Endothelial cell (in vitro differentiated cells): Measurements from ENCODE around the gene BANK1. TPM values are rescaled to one million over a fixed set of nuclear protein-coding genes. Genes with fewer than 3 reads are reported as not detected.

Source experiments
- DNase-seq: peaks from one replicate; pipeline ENCODE4 v3.0.0; 2021; ENCODE audit warnings: low spot score
- H3K27ac Mint-ChIP-seq: one replicate; pipeline ENCODE4 v1.8.0; 2021; ENCODE audit warnings: mixed read lengths, inconsistent platforms; ENCODE audit not compliant: unreplicated experiment
- H3K27me3 Mint-ChIP-seq: one replicate; pipeline ENCODE4 v1.8.0; 2021; ENCODE audit warnings: mild to moderate bottlenecking, moderate library complexity, mixed read lengths, inconsistent platforms; ENCODE audit not compliant: unreplicated experiment
- H3K36me3 Mint-ChIP-seq: one replicate; pipeline ENCODE4 v1.8.0; 2021; ENCODE audit warnings: mild to moderate bottlenecking, low read depth, mixed read lengths, inconsistent platforms; ENCODE audit not compliant: unreplicated experiment
- H3K4me1 Mint-ChIP-seq: one replicate; pipeline ENCODE4 v1.8.0; 2021; ENCODE audit warnings: mild to moderate bottlenecking, mixed read lengths, inconsistent platforms; ENCODE audit not compliant: unreplicated experiment
- H3K4me3 Mint-ChIP-seq: one replicate; pipeline ENCODE4 v1.8.0; 2021; ENCODE audit warnings: mild to moderate bottlenecking, mixed read lengths, inconsistent platforms; ENCODE audit not compliant: unreplicated experiment
- H3K9me3 Mint-ChIP-seq: one replicate; pipeline ENCODE4 v1.8.0; 2021; ENCODE audit warnings: mixed read lengths, inconsistent platforms; ENCODE audit not compliant: unreplicated experiment
- total RNA-seq: library from RNA; stranded (reverse); fragmentation: NEBNext Ultra II Directional; extraction: Animal tissue kit (Norgen Biotek cat#: 25700); gene quantifications from one replicate; pipeline ENCODE4 v1.2.1, GENCODE V29; 2021; ENCODE audit not compliant: unreplicated experiment
- TF ChIP-seq, protein P1 (sequence below): fragments of 200-600 bp; sonication (generic); IDR thresholded peaks from one replicate; pipeline ENCODE4 v1.5.0; 2021; ENCODE audit warnings: antibody characterized with exemption; ENCODE audit not compliant: unreplicated experiment

Gene BANK1
- total RNA-seq, 1 donor from 2014 or later, result 3.7 TPM

DNA sequence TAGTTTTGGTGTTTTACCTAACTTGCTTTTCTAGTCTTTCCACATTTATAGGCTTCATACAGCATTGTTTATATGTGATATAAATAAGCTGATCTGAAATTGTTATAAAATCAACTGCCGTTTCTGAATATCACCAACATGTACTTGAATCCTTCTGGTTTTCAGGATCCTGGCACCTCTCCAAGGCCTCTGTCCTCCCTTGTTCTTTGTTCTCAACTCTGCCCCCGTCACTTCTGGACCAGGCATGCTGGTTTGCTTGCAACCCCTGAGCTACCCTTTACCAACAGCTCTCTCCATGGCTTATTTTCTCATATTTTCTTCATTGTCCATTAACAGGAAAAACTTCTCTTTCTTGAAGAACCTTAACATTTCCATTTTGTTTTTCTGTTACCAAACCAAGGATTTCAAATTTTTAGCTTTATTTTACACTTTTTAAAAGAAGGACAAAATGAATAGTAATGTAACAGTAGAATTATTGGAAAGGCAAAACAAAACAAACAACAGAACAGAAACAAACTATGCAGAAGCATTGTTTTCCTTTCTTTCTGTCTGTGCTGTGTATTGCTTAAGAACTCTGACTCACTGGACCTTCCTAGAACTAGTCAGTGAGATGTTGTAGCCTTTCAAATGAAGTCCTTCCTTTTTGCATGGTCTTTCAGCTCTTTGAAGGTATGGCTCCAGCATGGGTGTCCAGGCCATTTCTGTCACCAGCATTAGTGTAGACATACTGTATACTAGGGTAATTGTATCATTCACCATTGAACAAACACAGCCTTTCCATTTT is 44.8 kb downstream of the BANK1 start:
- no peaks in the 10 kb centered on the region for H3K36me3 Mint-ChIP-seq

DNA sequence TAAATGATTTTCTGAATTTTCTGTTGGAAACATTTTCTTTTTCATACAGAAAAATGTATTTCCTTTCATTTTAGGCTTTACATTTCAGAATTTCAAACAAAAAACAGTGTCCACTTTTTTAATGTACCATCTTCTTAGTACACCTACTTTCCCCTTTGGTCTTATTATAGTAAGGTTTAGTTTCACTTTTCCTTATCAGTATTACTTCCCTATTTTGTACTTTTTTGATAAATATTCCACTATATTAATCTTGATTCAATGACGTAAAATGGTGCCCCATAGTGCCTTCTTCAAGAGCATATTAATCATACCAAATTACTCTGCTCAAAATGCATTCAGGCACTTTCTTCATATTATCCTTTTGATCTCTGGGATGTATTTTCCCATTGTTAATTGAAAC is 52.5 kb downstream of the BANK1 start:
- peaks cover 2% of the 10 kb centered on the region for H3K27me3 Mint-ChIP-seq
- H3K36me3 Mint-ChIP-seq, result no peaks in the 10 kb centered on the region
- TF ChIP-seq, protein P1, sequence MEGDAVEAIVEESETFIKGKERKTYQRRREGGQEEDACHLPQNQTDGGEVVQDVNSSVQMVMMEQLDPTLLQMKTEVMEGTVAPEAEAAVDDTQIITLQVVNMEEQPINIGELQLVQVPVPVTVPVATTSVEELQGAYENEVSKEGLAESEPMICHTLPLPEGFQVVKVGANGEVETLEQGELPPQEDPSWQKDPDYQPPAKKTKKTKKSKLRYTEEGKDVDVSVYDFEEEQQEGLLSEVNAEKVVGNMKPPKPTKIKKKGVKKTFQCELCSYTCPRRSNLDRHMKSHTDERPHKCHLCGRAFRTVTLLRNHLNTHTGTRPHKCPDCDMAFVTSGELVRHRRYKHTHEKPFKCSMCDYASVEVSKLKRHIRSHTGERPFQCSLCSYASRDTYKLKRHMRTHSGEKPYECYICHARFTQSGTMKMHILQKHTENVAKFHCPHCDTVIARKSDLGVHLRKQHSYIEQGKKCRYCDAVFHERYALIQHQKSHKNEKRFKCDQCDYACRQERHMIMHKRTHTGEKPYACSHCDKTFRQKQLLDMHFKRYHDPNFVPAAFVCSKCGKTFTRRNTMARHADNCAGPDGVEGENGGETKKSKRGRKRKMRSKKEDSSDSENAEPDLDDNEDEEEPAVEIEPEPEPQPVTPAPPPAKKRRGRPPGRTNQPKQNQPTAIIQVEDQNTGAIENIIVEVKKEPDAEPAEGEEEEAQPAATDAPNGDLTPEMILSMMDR, result no peak
- no peak overlapping the region for H3K27ac Mint-ChIP-seq
- DNase-seq, result no peak
- no peaks in the 10 kb centered on the region for H3K4me1 Mint-ChIP-seq
- peaks cover 4% of the 10 kb centered on the region for H3K9me3 Mint-ChIP-seq
- no peak overlapping the region for H3K4me3 Mint-ChIP-seq

More for the DNA sequence above, 44.8 kb downstream of the BANK1 start:
- Mint-ChIP-seq H3K27me3 (no peaks in the 10 kb centered on the region), H3K9me3 (no peaks in the 10 kb centered on the region), H3K27ac (no peak overlapping the region), H3K4me3 (no peak overlapping the region), H3K4me1 (peaks cover 6% of the 10 kb centered on the region)
- TF ChIP-seq, protein P1, result no peak
- DNase-seq, result no peak

DNA sequence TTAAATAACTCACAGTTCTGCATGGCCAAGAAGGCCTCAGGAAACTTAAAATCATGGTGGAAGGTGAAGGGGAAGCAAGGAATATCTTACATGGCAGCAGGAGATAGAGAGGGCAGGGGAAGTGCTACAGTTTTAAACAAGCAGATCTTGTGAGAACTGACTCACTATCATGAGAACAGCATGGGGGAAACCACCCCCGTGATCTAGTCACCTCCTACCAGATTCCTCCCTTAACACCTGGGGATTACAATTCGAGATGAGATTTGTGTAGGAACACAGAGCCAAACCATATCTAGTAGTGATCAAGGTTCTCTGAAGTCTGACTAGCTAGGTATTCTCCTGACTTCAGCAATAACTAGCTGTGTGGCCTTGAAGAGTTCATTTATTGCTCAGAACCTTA is 56.0 kb downstream of the BANK1 start:
- Mint-ChIP-seq H3K27me3 (peaks cover 5% of the 10 kb centered on the region), H3K9me3 (peaks cover 4% of the 10 kb centered on the region), H3K27ac (no peak overlapping the region), H3K36me3 (no peaks in the 10 kb centered on the region), H3K4me3 (no peak overlapping the region), H3K4me1 (no peaks in the 10 kb centered on the region)
- TF ChIP-seq, protein P1, result no peak
- no peak for DNase-seq

DNA sequence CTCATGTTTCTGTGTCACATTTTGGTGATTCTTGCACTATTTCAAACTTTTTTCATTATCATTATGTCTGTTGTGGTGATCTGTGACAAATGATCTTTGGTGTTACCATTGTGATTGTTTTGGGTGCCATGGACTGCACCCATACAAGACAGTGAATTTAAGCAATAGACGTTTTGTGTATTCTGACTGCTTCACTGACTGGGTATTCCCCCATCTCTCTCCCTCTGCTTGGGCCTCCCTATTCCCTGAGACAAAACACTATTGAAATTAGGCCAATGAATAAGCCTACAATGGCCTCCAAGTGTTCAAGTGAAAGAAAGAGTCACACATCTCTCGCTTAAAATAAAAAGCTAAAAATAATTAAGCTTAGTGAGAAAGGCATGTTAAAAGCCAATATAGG is 60.2 kb downstream of the BANK1 start:
- H3K27ac Mint-ChIP-seq, result no peak overlapping the region
- peaks cover 3% of the 10 kb centered on the region for H3K27me3 Mint-ChIP-seq
- no peak overlapping the region for H3K4me3 Mint-ChIP-seq
- H3K9me3 Mint-ChIP-seq, result peaks cover 4% of the 10 kb centered on the region
- TF ChIP-seq, protein P1, result no peak
- H3K36me3 Mint-ChIP-seq, result no peaks in the 10 kb centered on the region
- no peaks in the 10 kb centered on the region for H3K4me1 Mint-ChIP-seq
- no peak for DNase-seq

DNA sequence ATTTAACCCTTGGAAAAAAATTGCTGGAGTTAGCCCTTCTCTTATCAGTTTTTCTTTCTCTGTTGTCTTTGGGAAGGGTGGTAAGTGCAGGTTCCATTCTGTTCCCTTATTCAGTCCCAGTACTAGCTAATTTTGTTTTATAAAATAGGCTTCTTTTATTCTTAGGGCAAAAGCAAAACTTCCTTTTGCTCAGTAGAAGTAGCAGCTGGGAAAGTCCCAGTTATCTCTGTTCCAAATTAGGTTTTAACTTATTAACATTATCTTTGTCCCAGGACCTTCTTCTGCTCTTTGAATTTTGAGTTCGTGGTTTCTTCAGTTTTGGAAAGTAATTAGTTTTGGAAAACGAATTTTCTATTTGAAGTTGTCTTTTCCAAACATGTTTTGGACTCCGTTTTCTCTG is 61.1 kb downstream of the BANK1 start:
- Mint-ChIP-seq H3K9me3 (no peaks in the 10 kb centered on the region), H3K27me3 (peaks cover 3% of the 10 kb centered on the region), H3K27ac (no peak overlapping the region), H3K36me3 (no peaks in the 10 kb centered on the region), H3K4me1 (peaks cover 3% of the 10 kb centered on the region), H3K4me3 (no peak overlapping the region)
- DNase-seq, result no peak
- TF ChIP-seq, protein P1, result no peak
